Lower lobe of right lung (tissue), 2 donors: ENCODE results near the gene KRT78. TPM values are rescaled to one million over a fixed set of nuclear protein-coding genes. Genes with fewer than 3 reads are reported as not detected.

Experiments
- ATAC-seq, 2 donors: fragments of 200-7000 bp; cut with Tn5 transposase; one replicate each; pipeline ENCODE4 v1.9.1; 2020 to 2022; ENCODE audit warnings: mild to moderate bottlenecking in 2 of 2, moderate library complexity in 2 of 2
- DNase-seq: peaks from one replicate; pipeline ENCODE4 v3.0.0-alpha.2; 2020
- H3K27ac ChIP-seq: fragments of 200-600 bp; one replicate; pipeline ENCODE4 v1.8.0; 2022
- H3K27me3 ChIP-seq: fragments of 200-600 bp; one replicate; pipeline ENCODE4 v1.8.0; 2022; ENCODE audit warnings: low read depth
- H3K36me3 ChIP-seq: fragments of 200-600 bp; one replicate; pipeline ENCODE4 v1.8.0; 2022; ENCODE audit warnings: mild to moderate bottlenecking
- H3K4me1 ChIP-seq: fragments of 200-600 bp; one replicate; pipeline ENCODE4 v1.8.0; 2022
- H3K4me3 ChIP-seq: fragments of 200-600 bp; one replicate; pipeline ENCODE4 v1.8.0; 2022; ENCODE audit warnings: mild to moderate bottlenecking
- H3K9me3 ChIP-seq: fragments of 200-600 bp; one replicate; pipeline ENCODE4 v1.8.0; 2022
- CTCF ChIP-seq: fragments of 200-600 bp; IDR thresholded peaks from one replicate; pipeline ENCODE4 v1.8.0; 2022; ENCODE audit warnings: antibody characterized with exemption, mild to moderate bottlenecking
- intact Hi-C: fragments of 100-400 bp; cut with DNase I; formaldehyde crosslinking; loops from one replicate; pipeline ENCODE4 v1.11.0; 2022
- total RNA-seq: library from RNA; stranded (reverse); fragmentation: NEBNext Ultra II Directional; extraction: Animal tissue kit (Norgen Biotek cat#: 25700); gene quantifications from one replicate; pipeline ENCODE4 v1.2.1, GENCODE V29; 2021
- donor health status: DM: no; HTN: yes; CAD: no; lungs with severe emphysema.

KRT78 gene
- total RNA-seq, 1 donor from 2014 or later: not detected

- Histone ChIP-seq H3K36me3 (no peaks in the 10 kb centered on the region), H3K9me3 (no peaks in the 10 kb centered on the region), H3K4me3 (no peak overlapping the region), H3K4me1 (peaks cover 23% of the 10 kb centered on the region), H3K27me3 (peaks cover 13% of the 10 kb centered on the region), H3K27ac (no peak overlapping the region)
- intact Hi-C loops: no loop called here
- ATAC-seq (no peak), DNase-seq (no peak)
- no peak for TF ChIP-seq CTCF
These were observed 47.0 kb downstream of the KRT78 start for GRCh38 chr12:52801773-52802172.

- no peaks in the 10 kb centered on the region for H3K36me3 ChIP-seq
- TF ChIP-seq CTCF: no peak
- H3K27ac ChIP-seq: no peak overlapping the region
- ATAC-seq: no peak
- intact Hi-C loops: no loop called here
- H3K9me3 ChIP-seq: no peaks in the 10 kb centered on the region
- H3K4me1 ChIP-seq: peaks cover 23% of the 10 kb centered on the region
- H3K27me3 ChIP-seq: peaks cover 8% of the 10 kb centered on the region
- no peak overlapping the region for H3K4me3 ChIP-seq
- DNase-seq: no peak
These were observed 48.4 kb downstream of the KRT78 start for GRCh38 chr12:52800259-52800917.

DNA sequence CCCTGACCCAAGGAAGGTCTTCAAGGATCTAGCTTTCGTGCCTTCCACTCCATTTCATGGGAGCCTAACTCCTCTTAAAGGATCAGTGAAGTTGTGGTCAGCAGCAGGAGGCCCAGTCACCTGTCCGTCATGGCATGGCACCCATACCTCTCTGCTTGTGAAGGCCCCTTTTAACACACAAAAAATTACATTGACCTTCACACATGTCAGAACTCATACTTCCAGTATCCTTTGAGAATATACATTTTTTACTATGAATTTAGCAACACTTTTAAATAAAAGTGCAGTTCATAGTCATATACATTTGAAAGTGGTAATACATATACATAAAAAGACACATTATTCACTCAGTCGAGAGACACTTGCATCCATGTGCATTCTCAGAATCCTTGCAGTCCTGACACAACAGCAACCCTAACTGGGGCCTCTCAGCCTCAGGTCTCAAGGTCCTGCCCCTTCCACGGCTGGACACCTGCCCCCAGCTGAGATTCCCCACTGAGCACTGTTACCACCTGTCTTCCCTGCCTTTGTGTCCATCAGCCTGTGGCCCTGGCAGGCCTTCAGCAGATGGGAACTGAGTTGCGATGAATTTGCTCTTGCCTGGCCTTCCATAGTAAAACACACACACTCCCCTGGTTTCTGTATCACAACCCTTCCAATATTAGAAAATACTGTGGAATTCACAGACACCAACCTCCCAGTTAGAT, 49.1 kb downstream of the KRT78 start:
- H3K36me3 ChIP-seq: no peaks in the 10 kb centered on the region
- no peak for DNase-seq
- H3K4me3 ChIP-seq: no peak overlapping the region
- no peak overlapping the region for H3K27ac ChIP-seq
- no peak for ATAC-seq
- no peak for TF ChIP-seq CTCF
- H3K9me3 ChIP-seq: no peaks in the 10 kb centered on the region
- intact Hi-C loops: no loop called here
- peaks cover 7% of the 10 kb centered on the region for H3K27me3 ChIP-seq
- peaks cover 23% of the 10 kb centered on the region for H3K4me1 ChIP-seq

DNA sequence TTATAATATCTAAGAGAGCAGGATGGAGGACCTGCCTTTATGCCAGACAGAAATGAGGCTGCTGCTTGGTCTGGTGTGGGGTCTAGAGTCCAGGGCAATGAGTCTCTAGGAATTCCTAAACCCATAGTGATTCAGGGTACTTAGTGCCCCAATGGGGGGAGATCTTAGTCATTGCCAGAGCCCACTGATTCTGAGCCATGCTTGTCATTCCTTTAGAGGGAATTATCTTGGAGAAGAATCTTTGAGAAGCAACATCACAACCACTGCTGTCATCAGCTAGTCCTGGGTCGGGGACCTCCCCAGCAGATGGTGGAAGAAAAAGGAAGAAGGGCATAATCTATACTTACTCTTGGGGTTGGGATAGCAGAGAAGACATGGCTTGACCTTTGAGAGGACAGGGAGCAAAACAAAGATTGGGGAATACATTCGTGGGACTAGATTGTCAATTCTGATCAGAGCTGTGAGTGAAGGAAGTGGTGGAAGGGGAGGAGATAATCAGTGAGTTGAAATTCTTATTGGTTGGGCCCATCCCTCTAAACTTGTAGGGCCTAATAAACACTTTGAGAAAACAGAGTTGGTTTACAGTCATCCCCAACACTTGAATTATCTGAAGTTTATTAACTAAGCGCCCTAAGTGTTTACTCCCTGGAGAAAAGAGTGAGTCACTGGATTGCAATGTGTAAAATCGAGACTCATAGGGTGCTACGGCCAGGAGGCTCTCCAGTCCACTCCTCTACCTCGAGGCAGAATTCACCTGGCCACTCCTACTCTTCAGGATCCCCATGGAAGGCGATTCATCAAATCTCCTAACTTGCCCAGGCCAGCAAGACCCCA, 49.9 kb downstream of the KRT78 start:
- Histone ChIP-seq H3K4me3 (no peak overlapping the region), H3K36me3 (no peaks in the 10 kb centered on the region), H3K27ac (no peak overlapping the region), H3K4me1 (peaks cover 23% of the 10 kb centered on the region), H3K9me3 (no peaks in the 10 kb centered on the region), H3K27me3 (peaks cover 12% of the 10 kb centered on the region)
- DNase-seq: no peak
- no peak for TF ChIP-seq CTCF
- ATAC-seq: peak; percentile 83 to 89
- intact Hi-C loops: no loop called here

- no peak overlapping the region for H3K27ac ChIP-seq
- no peak for TF ChIP-seq CTCF
- ATAC-seq (no peak), DNase-seq (no peak)
- H3K4me3 ChIP-seq: no peak overlapping the region
- no peaks in the 10 kb centered on the region for H3K9me3 ChIP-seq
- no peaks in the 10 kb centered on the region for H3K36me3 ChIP-seq
- intact Hi-C loops: no loop called here
- H3K27me3 ChIP-seq: peaks cover 16% of the 10 kb centered on the region
- H3K4me1 ChIP-seq: peaks cover 23% of the 10 kb centered on the region
These were observed 50.7 kb downstream of the KRT78 start for GRCh38 chr12:52798003-52798670.
